Astrocyte of the spinal cord (primary cell): ENCODE measurements around the gene TUBA4B.
A peak's percentile ranks its signal among the peaks of the same experiment; 100 is the strongest.
"Not testable (repeated sequence)": the region's sequence is repeated elsewhere in the genome, so short reads cannot be mapped to it uniquely, and the experiment has no call there.

Experiments
- DNase-seq: peaks from one replicate; pipeline ENCODE4 v3.0.0; 2011; ENCODE audit warnings: low read depth, low spot score
- H3K4me3 ChIP-seq: 2 replicates; pipeline ENCODE4 v1.5.1; 2011; ENCODE audit warnings: low read depth, mild to moderate bottlenecking, low read length, moderate library complexity
- in situ Hi-C: cut with HindIII; loops from 2 replicates; pipeline ENCODE4 v1.10.0; 2017; ENCODE audit warnings: low sequenced_read_pairs
- TF ChIP-seq, protein P1 (sequence below): IDR thresholded peaks from 2 replicates; pipeline ENCODE4 v1.5.1; 2012; ENCODE audit warnings: low read depth, mild to moderate bottlenecking, low read length, inconsistent platforms

TUBA4B gene

DNA sequence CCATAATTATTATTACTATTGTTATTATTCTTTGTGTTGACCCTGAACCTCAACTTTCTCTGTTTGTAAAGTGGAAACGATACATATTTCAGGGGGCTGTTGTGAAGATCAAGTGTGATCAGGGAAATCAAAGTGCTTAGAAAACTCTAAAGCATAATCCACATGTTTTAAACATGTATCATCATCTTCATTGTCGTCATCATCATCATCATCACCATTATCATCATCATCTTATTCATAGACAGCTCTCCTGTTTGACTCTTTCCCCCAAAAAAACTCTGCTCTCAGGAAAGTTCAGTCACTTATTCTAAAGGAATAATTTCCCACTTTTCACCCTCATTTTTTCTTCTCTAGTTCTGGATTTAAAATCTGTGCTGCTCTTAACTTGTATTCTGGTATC, 51.2 kb downstream of the TUBA4B start:
- in situ Hi-C loops, result no loop called here
- H3K4me3 ChIP-seq, result no peak overlapping the region
- no peak for DNase-seq
- TF ChIP-seq, protein P1, sequence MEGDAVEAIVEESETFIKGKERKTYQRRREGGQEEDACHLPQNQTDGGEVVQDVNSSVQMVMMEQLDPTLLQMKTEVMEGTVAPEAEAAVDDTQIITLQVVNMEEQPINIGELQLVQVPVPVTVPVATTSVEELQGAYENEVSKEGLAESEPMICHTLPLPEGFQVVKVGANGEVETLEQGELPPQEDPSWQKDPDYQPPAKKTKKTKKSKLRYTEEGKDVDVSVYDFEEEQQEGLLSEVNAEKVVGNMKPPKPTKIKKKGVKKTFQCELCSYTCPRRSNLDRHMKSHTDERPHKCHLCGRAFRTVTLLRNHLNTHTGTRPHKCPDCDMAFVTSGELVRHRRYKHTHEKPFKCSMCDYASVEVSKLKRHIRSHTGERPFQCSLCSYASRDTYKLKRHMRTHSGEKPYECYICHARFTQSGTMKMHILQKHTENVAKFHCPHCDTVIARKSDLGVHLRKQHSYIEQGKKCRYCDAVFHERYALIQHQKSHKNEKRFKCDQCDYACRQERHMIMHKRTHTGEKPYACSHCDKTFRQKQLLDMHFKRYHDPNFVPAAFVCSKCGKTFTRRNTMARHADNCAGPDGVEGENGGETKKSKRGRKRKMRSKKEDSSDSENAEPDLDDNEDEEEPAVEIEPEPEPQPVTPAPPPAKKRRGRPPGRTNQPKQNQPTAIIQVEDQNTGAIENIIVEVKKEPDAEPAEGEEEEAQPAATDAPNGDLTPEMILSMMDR, result no peak

DNA sequence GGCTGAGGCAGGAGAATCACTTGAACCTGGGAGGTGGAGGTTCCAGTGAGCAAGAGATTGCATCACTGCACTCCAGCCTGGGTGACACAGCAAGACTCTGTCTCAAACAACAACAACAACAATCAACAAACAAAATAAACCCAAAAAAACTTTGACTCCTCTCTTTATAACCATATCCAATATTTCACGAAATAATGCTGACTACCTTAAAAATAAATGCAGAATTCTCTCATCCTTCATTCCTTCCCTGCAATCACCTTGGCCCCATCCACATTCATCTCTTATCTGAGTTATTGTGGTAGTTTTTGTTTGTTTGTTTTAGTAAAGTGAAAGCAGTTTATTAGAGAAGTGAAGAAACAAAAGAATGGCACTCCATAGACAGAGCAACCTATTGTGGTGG, 53.0 kb downstream of the TUBA4B start:
- in situ Hi-C loops, result no loop called here
- no peak for DNase-seq
- H3K4me3 ChIP-seq, result no peak overlapping the region
- TF ChIP-seq, protein P1, result no peak

DNA sequence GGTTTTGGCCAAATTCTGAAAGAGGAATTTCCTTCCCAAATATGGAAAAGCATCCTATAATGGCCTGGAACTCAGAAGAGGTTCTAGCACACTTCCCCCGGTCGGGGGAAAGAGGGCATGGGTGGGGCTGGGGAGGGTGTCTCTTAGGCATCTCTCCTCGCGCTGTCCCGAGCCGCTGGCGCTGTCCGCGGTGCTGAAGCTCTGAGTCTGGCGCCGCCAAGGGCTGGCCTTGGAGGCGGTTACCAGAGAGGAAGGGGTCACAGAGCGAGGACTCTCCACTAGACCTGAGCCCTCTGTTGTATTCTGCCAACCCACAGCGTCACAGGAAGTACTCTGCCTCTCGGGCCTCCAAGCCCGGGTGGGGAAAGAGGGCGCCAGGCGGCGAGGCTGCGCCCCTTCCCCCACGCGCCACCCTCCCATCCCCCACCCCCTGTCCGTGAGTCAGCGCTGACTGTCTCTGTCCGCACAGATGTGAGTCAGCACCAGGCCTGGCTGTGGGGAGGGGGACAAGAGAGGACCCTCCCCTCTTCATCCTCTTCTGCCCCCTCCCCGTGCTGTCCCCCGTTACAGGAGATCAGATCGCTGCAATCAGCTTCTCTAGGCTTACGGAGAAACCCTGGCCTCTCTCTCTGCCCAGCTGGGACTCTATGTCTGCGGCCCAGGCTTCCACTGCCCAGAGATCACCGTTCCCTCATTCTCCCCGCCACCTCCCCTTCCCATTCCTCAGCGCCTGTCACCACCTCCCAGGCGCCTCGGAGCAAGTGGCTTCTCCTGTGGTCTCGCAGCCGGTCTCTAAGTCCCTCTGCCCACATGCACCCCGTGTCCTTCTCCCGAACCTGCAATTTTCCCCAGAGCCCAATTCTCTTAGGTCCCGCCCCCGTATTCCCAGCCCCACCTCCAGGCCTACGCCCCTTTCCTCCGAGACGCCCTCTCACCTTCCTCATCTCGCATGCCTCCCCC, 55.4 kb downstream of the TUBA4B start:
- TF ChIP-seq, protein P1, result no peak
- DNase-seq, result peak; percentile 61
- H3K4me3 ChIP-seq, result peak overlapping the region; percentile 15
- in situ Hi-C loops, result no loop called here

DNA sequence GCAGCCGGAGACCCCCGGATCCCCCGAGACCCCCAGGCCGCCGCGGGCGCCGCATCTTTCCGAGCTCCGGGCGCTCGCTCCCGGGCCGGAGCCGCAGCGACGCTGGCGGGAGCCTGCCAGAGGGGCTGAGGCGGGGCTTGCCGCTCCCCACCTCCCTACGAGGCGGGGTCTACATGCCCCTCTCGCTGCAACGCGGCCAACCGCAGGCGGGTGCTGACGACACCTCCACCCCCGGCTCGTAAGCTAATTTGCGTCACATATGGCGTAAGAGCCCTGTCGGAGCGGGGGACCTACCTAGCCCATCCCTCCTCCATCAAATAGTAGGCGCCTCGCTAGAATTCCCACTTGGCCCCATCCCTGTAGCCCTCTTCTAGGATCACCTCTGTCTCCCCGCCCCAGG, 56.2 kb downstream of the TUBA4B start, which contains the start of gene PTPRN:
PTPRN (minus strand) TSS at position 124 of the 400 bp plus-strand sequence; CDS start at position 55, 69 bp downstream.
- in situ Hi-C loops, result no loop called here
- DNase-seq, result no peak
- TF ChIP-seq, protein P1, result no peak
- H3K4me3 ChIP-seq, result peak within 1 kb of the TSS; percentile 15

DNA sequence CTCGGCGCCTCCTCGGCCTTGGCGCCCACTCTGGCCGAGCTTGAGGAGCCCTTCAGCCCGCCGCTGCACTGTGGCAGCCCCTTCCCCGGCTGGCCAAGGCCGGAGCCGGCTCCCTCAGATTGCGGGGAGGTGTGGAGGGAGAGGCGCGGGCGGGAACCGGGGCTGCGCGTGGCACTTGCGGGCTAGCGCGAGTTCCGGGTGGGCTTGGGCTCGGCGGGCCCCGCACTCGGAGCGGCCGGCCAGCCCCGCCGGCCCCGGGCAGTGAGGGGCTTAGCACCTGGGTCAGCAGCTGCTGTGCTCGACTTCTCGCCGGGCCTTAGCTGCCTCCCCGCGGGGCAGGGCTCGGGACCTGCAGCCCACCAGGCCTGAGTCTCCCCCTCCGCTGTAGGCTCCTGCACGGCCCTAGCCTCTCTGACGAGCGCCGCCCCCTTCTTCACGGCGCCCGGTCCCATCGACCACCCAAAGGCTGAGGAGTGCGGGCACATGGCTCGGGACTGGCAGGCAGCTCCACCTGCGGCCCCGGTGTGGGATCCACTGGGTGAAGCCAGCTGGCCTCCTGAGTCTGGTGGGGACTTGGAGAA, 59.7 kb downstream of the TUBA4B start:
- DNase-seq, in situ Hi-C loops, H3K4me3 ChIP-seq: not testable (repeated sequence)

DNA sequence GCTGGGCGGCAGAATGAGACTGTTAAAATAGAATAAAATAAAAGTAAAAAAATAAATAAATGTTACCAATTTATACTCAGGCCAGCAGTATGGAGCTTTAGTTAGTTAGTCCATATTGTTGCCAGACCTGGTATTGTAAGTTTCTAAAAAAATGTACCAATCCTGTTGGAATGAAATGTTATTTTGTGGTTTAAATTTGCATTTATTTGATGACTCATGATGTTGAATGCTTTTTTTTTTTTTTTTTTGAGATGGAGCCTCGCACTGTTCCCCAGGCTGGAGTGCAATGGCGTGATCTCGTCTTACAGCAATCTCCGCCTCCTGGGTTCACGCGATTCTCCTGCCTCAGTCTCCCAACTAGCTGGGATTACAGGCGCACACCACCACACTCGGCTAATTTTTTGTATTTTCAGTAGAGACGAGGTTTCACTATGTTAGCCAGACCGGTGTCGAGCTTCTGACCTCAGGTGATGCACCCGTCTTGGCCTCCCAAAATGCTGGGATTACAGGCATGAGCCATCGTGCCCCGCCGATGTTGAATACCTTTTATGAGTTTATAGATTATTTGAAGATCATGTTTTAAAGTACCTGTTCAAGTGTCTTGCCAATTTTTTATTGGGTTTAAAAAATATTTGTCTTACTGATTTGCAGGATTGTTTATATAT, 61.9 kb downstream of the TUBA4B start:
- TF ChIP-seq, protein P1, result no peak
- in situ Hi-C loops, result no loop called here
- no peak overlapping the region for H3K4me3 ChIP-seq
- DNase-seq, result peak; percentile 33
